Keratinocyte (primary cell): ENCODE data around the gene SMCO4. TPM values are rescaled to one million over a fixed set of nuclear protein-coding genes. Genes with fewer than 3 reads are reported as not detected.

Source experiments
- DNase-seq: peaks from one replicate; pipeline ENCODE4 v3.0.0-alpha.2; 2011; ENCODE audit warnings: low read depth, missing footprints, low spot score
- FAIRE-seq: peaks from 2 replicates; lab custom pipeline; 2011; peaks lifted over from hg19 to GRCh38; lab: Jason Lieb, UNC
- H2AFZ ChIP-seq: 2 replicates; pipeline ENCODE4 v1.6.0; 2012; ENCODE audit warnings: low read length, control low read depth, inconsistent platforms; ENCODE audit not compliant: control insufficient read depth
- H3K27ac ChIP-seq: 2 replicates; pipeline ENCODE4 v1.5.1; 2011; ENCODE audit warnings: low read length; ENCODE audit not compliant: control insufficient read depth, insufficient read depth
- H3K27me3 ChIP-seq: 3 replicates; pipeline ENCODE4 v1.6.0; 2011; ENCODE audit warnings: low read length; ENCODE audit not compliant: control insufficient read depth, insufficient read depth; ENCODE audit errors: extremely low read depth
- H3K36me3 ChIP-seq, 2 experiments: 2 replicates in 1 of 2; 3 replicates in 1 of 2; pipeline ENCODE4 v1.5.1; 2011; ENCODE audit warnings: low read length in 2 of 2, mild to moderate bottlenecking in 1 of 2; ENCODE audit not compliant: control insufficient read depth in 2 of 2, insufficient read depth in 2 of 2; ENCODE audit errors: extremely low read depth in 1 of 2
- H3K4me1 ChIP-seq: 3 replicates; pipeline ENCODE4 v1.5.1; 2011; ENCODE audit warnings: low read length; ENCODE audit not compliant: control insufficient read depth, insufficient read depth; ENCODE audit errors: extremely low read depth
- H3K4me2 ChIP-seq: 3 replicates; pipeline ENCODE4 v1.6.0; 2011; ENCODE audit warnings: low read depth, low read length; ENCODE audit not compliant: control insufficient read depth, insufficient read depth; ENCODE audit errors: extremely low read depth
- H3K4me3 ChIP-seq, 3 experiments: fragments of 200-600 bp in 1 of 3; sonication (generic) in 1 of 3; 2 replicates in 2 of 3; 3 replicates in 1 of 3; pipeline ENCODE4 v1.5.1; 2011 to 2016; ENCODE audit warnings: low read length in 3 of 3, mild to moderate bottlenecking in 3 of 3, control low read depth in 2 of 3, inconsistent platforms in 1 of 3, low read depth in 1 of 3, mixed read lengths in 1 of 3, mixed run types in 1 of 3, moderate library complexity in 1 of 3; ENCODE audit not compliant: control insufficient read depth in 2 of 3, insufficient read depth in 2 of 3; ENCODE audit errors: extremely low read depth in 1 of 3
- H3K79me2 ChIP-seq: 2 replicates; pipeline ENCODE4 v1.6.0; 2012; ENCODE audit warnings: low read length; ENCODE audit not compliant: control insufficient read depth, insufficient read depth
- H3K9ac ChIP-seq: 3 replicates; pipeline ENCODE4 v1.6.0; 2011; ENCODE audit warnings: low read length; ENCODE audit not compliant: control insufficient read depth, insufficient read depth; ENCODE audit errors: extremely low read depth
- H3K9me1 ChIP-seq: 3 replicates; pipeline ENCODE4 v1.6.0; 2011; ENCODE audit warnings: low read length; ENCODE audit not compliant: control insufficient read depth, insufficient read depth; ENCODE audit errors: extremely low read depth
- H3K9me3 ChIP-seq: 2 replicates; pipeline ENCODE4 v1.5.1; 2012; ENCODE audit warnings: low read depth, low read length; ENCODE audit not compliant: control insufficient read depth
- H4K20me1 ChIP-seq: 3 replicates; pipeline ENCODE4 v1.6.0; 2011; ENCODE audit warnings: low read length; ENCODE audit not compliant: control insufficient read depth, insufficient read depth; ENCODE audit errors: extremely low read depth
- EZH2 ChIP-seq: IDR thresholded peaks from one replicate; pipeline ENCODE4 v1.6.1; 2012; ENCODE audit warnings: inconsistent platforms, mild to moderate bottlenecking, low read length, moderate library complexity
- dilution Hi-C: fragments of 300-500 bp; cut with MboI; formaldehyde crosslinking; loops from one replicate; pipeline ENCODE4 v1.7.0; 2020; ENCODE audit warnings: low sequenced_read_pairs; ENCODE audit not compliant: extremely low pct_ligation_motif_present
- polyA plus RNA-seq, 5 experiments: library from polyadenylated mRNA; depleted of rRNA in 3 of 5; stranded (reverse) in 3 of 5; stranded (forward) in 1 of 5; unstranded in 1 of 5; fragments of >200 nt; gene quantifications; 1 replicate in 1 of 5; 2 replicates in 3 of 5; 3 replicates in 1 of 5; pipeline versions ENCODE4 v1.2.1 to v1.2.3, GENCODE V29; 2011 to 2012; ENCODE audit warnings: missing spikeins in 2 of 5, low read depth in 1 of 5, low replicate concordance in 1 of 5
- TF ChIP-seq, protein P1 (sequence below), 3 experiments: IDR thresholded peaks in 1 of 3; conservative IDR thresholded peaks in 1 of 3; optimal IDR thresholded peaks in 1 of 3; 2 replicates in 2 of 3; 3 replicates in 1 of 3; pipeline versions ENCODE3 to v1.5.1; 2011; ENCODE audit warnings: low read length in 3 of 3, mild to moderate bottlenecking in 3 of 3, moderate library complexity in 2 of 3, control low read depth in 1 of 3, inconsistent platforms in 1 of 3; ENCODE audit not compliant: insufficient read depth in 2 of 3; ENCODE audit errors: extremely low read depth in 1 of 3

The SMCO4 gene
- polyA plus RNA-seq, 1 donor (not counting 4 experiments of a cell fraction or from before 2014, with no cell fraction given): 1.5 TPM

DNA sequence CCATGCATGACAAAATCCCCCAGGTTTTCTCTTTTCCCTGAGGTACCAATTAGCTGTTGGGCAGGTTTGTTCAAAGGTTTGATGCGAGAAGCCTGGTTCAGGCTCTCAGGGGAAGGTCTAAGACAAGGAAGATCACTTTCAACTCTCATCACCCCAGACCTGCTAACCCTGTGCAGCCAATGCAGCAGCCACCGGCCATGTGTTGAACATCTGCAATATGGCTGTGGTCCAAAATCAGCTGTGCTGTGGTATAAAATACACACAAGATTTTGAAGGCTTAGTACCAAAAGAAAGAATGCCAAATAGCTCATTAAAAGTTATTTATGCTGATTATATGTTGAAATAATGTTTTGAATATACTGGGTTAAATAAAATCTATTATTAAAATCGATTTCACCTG lies 58.5 kb downstream of the SMCO4 start:
- Histone ChIP-seq H3K9ac (no peak overlapping the region), H3K79me2 (no peaks in the 10 kb centered on the region), H3K27ac (no peak overlapping the region), H3K27me3 (no peaks in the 10 kb centered on the region), H3K36me3 (no peaks in the 10 kb centered on the region), H4K20me1 (no peaks in the 10 kb centered on the region), H3K4me2 (no peak overlapping the region), H3K9me3 (no peaks in the 10 kb centered on the region), H2AFZ (no peak overlapping the region), H3K9me1 (no peaks in the 10 kb centered on the region), H3K4me3 (no peak overlapping the region), H3K4me1 (peaks cover 13% of the 10 kb centered on the region)
- dilution Hi-C loops: no loop called here
- FAIRE-seq (no peak), DNase-seq (no peak)
- TF ChIP-seq, protein P1, sequence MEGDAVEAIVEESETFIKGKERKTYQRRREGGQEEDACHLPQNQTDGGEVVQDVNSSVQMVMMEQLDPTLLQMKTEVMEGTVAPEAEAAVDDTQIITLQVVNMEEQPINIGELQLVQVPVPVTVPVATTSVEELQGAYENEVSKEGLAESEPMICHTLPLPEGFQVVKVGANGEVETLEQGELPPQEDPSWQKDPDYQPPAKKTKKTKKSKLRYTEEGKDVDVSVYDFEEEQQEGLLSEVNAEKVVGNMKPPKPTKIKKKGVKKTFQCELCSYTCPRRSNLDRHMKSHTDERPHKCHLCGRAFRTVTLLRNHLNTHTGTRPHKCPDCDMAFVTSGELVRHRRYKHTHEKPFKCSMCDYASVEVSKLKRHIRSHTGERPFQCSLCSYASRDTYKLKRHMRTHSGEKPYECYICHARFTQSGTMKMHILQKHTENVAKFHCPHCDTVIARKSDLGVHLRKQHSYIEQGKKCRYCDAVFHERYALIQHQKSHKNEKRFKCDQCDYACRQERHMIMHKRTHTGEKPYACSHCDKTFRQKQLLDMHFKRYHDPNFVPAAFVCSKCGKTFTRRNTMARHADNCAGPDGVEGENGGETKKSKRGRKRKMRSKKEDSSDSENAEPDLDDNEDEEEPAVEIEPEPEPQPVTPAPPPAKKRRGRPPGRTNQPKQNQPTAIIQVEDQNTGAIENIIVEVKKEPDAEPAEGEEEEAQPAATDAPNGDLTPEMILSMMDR (optimal IDR thresholded peaks at IDR 0.05 in 1 of 3, IDR thresholded peaks at IDR 0.05 in 1 of 3, conservative IDR thresholded peaks at IDR 0.05 in 1 of 3; ENCODE audit: extremely low read depth in 1 of 3, insufficient read depth in 2 of 3, low read length in 3 of 3): no peak
- no peak for TF ChIP-seq EZH2

DNA sequence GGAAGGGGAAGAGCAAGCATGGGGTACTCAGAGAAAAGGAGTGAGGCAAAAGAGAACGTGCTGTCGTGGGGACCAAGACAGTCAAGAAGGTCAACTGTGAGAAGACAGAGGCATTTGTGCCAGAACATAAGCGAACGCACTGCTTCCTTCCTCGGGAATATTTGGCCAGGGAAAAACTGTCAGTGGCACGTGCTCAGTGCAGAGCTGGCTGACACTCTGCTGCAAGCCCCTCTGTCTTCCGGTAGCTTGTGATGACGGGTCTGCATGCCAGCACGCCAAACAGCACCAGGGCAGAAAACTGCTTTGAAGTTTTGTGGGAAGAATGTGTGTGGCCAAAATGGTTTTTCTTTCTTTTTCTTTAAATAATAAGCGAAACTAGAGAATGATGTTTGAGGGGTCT lies 60.6 kb downstream of the SMCO4 start:
- Histone ChIP-seq H3K36me3 (no peaks in the 10 kb centered on the region), H3K4me1 (peaks cover 13% of the 10 kb centered on the region), H3K9me1 (no peaks in the 10 kb centered on the region), H3K4me3 (no peak overlapping the region), H3K27ac (no peak overlapping the region), H4K20me1 (no peaks in the 10 kb centered on the region), H3K4me2 (no peak overlapping the region), H2AFZ (no peak overlapping the region), H3K9ac (no peak overlapping the region), H3K27me3 (no peaks in the 10 kb centered on the region), H3K9me3 (no peaks in the 10 kb centered on the region), H3K79me2 (no peaks in the 10 kb centered on the region)
- dilution Hi-C loops: no loop called here
- FAIRE-seq (no peak), DNase-seq (no peak)
- no peak for TF ChIP-seq EZH2
- TF ChIP-seq, protein P1 (optimal IDR thresholded peaks at IDR 0.05 in 1 of 3, IDR thresholded peaks at IDR 0.05 in 1 of 3, conservative IDR thresholded peaks at IDR 0.05 in 1 of 3; ENCODE audit: extremely low read depth in 1 of 3, insufficient read depth in 2 of 3, low read length in 3 of 3): no peak
